HEK293 (cell line): ENCODE results near the gene SNTA1.

Source experiments
- CTCF ChIP-seq: fragments of 450-650 bp; formaldehyde crosslinking; IDR thresholded peaks from 2 replicates; pipeline ENCODE4 v1.5.1; 2016; ENCODE audit warnings: missing biosample characterization, missing genetic modification characterization
- MYNN ChIP-seq: fragments of 450-650 bp; formaldehyde crosslinking; IDR thresholded peaks from 2 replicates; pipeline ENCODE4 v1.5.1; 2016; ENCODE audit warnings: missing biosample characterization, missing genetic modification characterization, borderline replicate concordance
- PRDM10 ChIP-seq: fragments of 450-650 bp; formaldehyde crosslinking; IDR thresholded peaks from 2 replicates; pipeline ENCODE4 v1.5.1; 2016; ENCODE audit warnings: missing biosample characterization, missing genetic modification characterization
- TSHZ1 ChIP-seq: fragments of 450-650 bp; formaldehyde crosslinking; IDR thresholded peaks from 2 replicates; pipeline ENCODE4 v1.5.1; 2016; ENCODE audit warnings: missing biosample characterization, missing genetic modification characterization, borderline replicate concordance
- ZBTB8A ChIP-seq: fragments of 450-650 bp; formaldehyde crosslinking; IDR thresholded peaks from 2 replicates; pipeline ENCODE4 v1.5.1; 2016; ENCODE audit warnings: missing biosample characterization, missing genetic modification characterization
- ZNF146 ChIP-seq: fragments of 450-650 bp; formaldehyde crosslinking; IDR thresholded peaks from 2 replicates; pipeline ENCODE4 v1.5.1; 2016; ENCODE audit warnings: missing biosample characterization, missing genetic modification characterization
- ZNF26 ChIP-seq: fragments of 450-650 bp; formaldehyde crosslinking; IDR thresholded peaks from 2 replicates; pipeline ENCODE4 v1.5.1; 2016; ENCODE audit warnings: missing biosample characterization, missing genetic modification characterization
- ZNF426 ChIP-seq: fragments of 450-650 bp; formaldehyde crosslinking; IDR thresholded peaks from 2 replicates; pipeline ENCODE4 v1.5.1; 2017; ENCODE audit warnings: missing biosample characterization, missing genetic modification characterization, mild to moderate bottlenecking, inconsistent platforms, moderate library complexity
- ZNF48 ChIP-seq: fragments of 450-650 bp; formaldehyde crosslinking; IDR thresholded peaks from 2 replicates; pipeline ENCODE4 v1.5.1; 2016; ENCODE audit warnings: missing biosample characterization, missing genetic modification characterization
- ZNF629 ChIP-seq: fragments of 450-650 bp; formaldehyde crosslinking; IDR thresholded peaks from 2 replicates; pipeline ENCODE4 v1.5.1; 2017; ENCODE audit warnings: missing biosample characterization, missing genetic modification characterization
- ZNF670 ChIP-seq: fragments of 450-650 bp; formaldehyde crosslinking; IDR thresholded peaks from 2 replicates; pipeline ENCODE4 v1.5.1; 2016; ENCODE audit warnings: missing biosample characterization, missing genetic modification characterization, low read depth
- ZNF792 ChIP-seq: fragments of 450-650 bp; formaldehyde crosslinking; IDR thresholded peaks from 2 replicates; pipeline ENCODE4 v1.5.1; 2016; ENCODE audit warnings: missing biosample characterization, missing genetic modification characterization

- no peak for TF ChIP-seq ZNF146 (tag by site-specific recombination)
- no peak for TF ChIP-seq CTCF (tag by site-specific recombination)
- TF ChIP-seq ZNF792 (tag by site-specific recombination): no peak
- TF ChIP-seq ZBTB8A: no peak
- TF ChIP-seq ZNF426 (tag by site-specific recombination): no peak
- no peak for TF ChIP-seq TSHZ1 (tag by site-specific recombination)
- TF ChIP-seq ZNF48 (tag by site-specific recombination): no peak
- TF ChIP-seq MYNN (tag by site-specific recombination): no peak
- no peak for TF ChIP-seq ZNF629 (tag by site-specific recombination)
- no peak for TF ChIP-seq ZNF670
- no peak for TF ChIP-seq ZNF26 (tag by site-specific recombination)
- no peak for TF ChIP-seq PRDM10
Measured at GRCh38 chr20:33474963-33475362, 31.4 kb upstream of the SNTA1 start.
